ENCODE results near the gene CST1.
"Not testable (repeated sequence)": the region's sequence is repeated elsewhere in the genome, so short reads cannot be mapped to it uniquely, and the experiment has no call there.

The CST1 gene

DNA sequence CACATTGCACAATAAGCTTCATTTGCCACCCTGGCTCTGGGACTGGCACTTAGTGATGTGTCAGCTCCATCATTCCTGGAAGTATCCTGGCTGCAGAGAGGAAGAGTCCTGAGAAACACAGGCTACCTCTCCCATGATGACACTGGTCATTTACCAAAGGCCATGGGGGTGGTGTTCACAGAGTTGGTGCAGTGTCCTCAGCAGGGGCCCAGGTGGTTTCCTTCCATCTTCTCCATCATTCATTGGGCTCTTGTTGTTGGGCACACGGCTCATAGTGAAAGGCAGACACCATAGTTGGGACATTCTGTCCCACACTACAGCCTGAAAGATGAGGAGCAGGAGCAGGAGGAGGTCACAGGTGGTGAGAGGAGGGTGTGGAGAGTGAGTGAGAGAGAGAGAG is 15.8 kb upstream of the CST1 start:
- no peak overlapping the region for H3K27ac ChIP-seq
- POLR2A ChIA-PET (ENCODE audit: low non-redundant PET), result no interaction called here
- CTCF ChIA-PET, result no interaction called here
- TF ChIP-seq, protein P1, sequence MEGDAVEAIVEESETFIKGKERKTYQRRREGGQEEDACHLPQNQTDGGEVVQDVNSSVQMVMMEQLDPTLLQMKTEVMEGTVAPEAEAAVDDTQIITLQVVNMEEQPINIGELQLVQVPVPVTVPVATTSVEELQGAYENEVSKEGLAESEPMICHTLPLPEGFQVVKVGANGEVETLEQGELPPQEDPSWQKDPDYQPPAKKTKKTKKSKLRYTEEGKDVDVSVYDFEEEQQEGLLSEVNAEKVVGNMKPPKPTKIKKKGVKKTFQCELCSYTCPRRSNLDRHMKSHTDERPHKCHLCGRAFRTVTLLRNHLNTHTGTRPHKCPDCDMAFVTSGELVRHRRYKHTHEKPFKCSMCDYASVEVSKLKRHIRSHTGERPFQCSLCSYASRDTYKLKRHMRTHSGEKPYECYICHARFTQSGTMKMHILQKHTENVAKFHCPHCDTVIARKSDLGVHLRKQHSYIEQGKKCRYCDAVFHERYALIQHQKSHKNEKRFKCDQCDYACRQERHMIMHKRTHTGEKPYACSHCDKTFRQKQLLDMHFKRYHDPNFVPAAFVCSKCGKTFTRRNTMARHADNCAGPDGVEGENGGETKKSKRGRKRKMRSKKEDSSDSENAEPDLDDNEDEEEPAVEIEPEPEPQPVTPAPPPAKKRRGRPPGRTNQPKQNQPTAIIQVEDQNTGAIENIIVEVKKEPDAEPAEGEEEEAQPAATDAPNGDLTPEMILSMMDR (conservative IDR thresholded peaks at IDR 0.05; ENCODE audit: low read depth), result no peak
- no peak for DNase-seq (ENCODE audit: low spot score)

DNA sequence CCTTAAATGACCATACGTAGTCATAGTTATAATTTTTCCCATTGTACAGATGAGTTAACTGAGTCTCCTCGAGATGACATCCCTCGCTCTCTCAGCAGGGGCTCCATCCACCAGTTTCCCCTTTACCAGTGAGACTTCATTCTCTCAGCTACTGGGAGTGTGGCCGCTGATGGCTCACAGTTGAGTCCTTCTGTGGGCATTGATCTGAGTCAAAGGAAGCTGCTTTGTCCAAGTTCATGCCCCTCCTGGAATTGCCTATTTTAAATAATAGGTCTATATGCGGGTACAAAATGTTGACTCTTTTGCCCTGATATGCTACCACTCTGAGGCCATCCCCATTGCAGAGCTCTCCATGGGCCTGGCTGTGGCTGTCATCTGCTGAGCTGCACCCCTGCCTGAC is 14.8 kb upstream of the CST1 start:
- POLR2A ChIA-PET (ENCODE audit: low non-redundant PET), result no interaction called here
- TF ChIP-seq, protein P1 (conservative IDR thresholded peaks at IDR 0.05; ENCODE audit: low read depth), result no peak

DNA sequence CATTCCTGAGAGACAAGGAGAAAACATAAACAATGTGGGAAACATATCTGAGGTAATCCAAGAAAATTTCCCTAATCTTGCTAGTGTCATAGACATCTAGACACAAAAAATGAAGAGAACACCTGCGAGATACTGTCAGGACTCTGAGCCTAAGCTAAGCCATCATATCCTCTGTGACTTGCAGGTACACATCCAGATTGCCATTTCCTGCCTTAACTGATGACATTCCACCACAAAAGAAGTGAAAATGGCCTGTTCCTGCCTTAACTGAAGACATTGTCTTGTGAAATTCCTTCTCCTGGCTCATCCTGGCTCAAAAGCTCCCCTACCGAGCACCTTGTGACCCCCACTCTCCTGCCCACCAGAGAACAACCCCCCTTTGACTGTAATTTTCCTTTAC is 13.9 kb upstream of the CST1 start:
- DNase-seq (ENCODE audit: low spot score); H3K27ac ChIP-seq; POLR2A ChIA-PET (ENCODE audit: low non-redundant PET): not testable (repeated sequence)
- CTCF ChIA-PET, result interaction anchor here (0.6 kb wide), 1 partner anchor 34 kb away, joined by 3 read pairs; no protein-coding TSS in a partner anchor

More for the DNA sequence above, 14.8 kb upstream of the CST1 start:
- CTCF ChIA-PET, result interaction anchor here (0.7 kb wide), 1 partner anchor 15 kb away, joined by 3 read pairs; the partner anchor contains the start of gene CST1
- DNase-seq (ENCODE audit: low spot score), result no peak
- H3K27ac ChIP-seq, result no peak overlapping the region

DNA sequence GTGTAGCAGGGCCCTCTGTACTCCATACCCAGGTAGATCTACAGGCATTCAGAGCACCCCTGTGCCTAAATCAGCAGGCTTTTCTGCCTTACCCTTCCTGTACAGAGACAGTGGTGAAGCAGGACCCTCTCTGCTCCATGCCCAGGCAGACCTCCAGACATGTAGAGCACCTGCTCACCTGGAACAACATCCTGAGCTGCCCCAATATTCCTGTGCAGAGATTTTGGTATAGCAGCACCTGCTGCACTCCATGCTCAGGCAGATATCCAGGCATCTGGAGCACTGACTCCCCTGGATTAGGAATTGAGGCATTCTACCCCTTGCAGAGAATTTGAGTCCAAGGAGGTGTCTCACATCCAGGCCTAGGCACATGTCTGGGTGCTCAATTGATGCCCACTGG is 12.6 kb upstream of the CST1 start:
- POLR2A ChIA-PET (ENCODE audit: low non-redundant PET), result no interaction called here
- CTCF ChIA-PET, result interaction anchor here (0.6 kb wide), 1 partner anchor 70 kb away, joined by 3 read pairs; no protein-coding TSS in a partner anchor
- H3K27ac ChIP-seq, result no peak overlapping the region
- no peak for DNase-seq (ENCODE audit: low spot score)
- TF ChIP-seq, protein P1 (conservative IDR thresholded peaks at IDR 0.05; ENCODE audit: low read depth), result no peak

DNA sequence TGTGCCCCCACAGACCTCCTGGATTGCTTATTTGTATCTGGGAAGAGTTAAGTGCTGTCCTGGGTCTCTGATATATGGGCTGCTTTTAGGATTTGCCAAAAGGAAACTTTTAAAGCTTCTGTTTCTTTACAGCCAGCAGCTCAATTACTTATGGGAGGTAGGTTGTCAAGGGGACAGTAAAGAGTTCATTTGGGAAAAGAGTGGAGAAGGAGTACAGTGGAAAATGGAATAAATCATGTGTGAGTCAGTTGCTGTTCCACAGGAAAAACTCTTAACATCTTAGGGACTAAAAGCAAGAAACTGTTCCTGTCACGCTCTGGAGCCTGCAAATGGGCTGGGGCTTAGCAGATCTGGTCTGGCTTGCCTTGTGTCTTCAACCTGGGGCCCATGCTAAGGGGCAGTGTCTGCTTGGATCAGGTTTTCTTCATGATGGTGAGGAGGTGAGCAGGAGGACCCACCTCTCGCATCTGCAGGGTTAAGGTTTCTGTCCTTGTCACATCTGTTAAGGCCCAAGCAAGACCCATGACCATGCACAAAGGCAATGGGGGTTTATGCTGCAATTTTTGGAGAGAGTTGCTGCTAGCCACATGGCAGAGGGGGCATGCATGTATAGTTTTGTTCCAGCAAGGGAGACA is 8.7 kb upstream of the CST1 start:
- TF ChIP-seq, protein P1 (conservative IDR thresholded peaks at IDR 0.05; ENCODE audit: low read depth), result no peak
- POLR2A ChIA-PET (ENCODE audit: low non-redundant PET), result no interaction called here

DNA sequence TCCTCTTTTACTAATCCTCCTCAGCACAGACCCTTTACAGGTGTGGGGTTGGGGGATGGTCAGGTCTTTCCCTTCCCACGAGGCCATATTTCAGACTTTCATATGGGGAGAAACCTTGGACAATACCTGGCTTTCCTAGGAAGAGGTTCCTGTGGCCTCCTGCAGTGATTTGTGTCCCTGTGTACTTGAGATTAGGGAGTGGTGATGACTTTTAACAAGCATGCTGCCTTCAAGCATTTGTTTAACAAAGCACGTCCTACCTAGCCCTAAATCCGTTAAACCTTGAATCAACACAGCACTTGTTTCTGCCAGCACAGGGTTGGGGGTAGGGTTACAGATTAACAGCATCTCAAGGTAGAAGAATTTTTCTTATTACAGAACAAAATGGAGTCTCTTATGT is 6.1 kb upstream of the CST1 start:
- POLR2A ChIA-PET (ENCODE audit: low non-redundant PET); DNase-seq (ENCODE audit: low spot score); CTCF ChIA-PET; H3K27ac ChIP-seq: not testable (repeated sequence)

More for the DNA sequence above, 8.7 kb upstream of the CST1 start:
- H3K27ac ChIP-seq, result no peak overlapping the region
- DNase-seq (ENCODE audit: low spot score), result no peak
- CTCF ChIA-PET, result no interaction called here

DNA sequence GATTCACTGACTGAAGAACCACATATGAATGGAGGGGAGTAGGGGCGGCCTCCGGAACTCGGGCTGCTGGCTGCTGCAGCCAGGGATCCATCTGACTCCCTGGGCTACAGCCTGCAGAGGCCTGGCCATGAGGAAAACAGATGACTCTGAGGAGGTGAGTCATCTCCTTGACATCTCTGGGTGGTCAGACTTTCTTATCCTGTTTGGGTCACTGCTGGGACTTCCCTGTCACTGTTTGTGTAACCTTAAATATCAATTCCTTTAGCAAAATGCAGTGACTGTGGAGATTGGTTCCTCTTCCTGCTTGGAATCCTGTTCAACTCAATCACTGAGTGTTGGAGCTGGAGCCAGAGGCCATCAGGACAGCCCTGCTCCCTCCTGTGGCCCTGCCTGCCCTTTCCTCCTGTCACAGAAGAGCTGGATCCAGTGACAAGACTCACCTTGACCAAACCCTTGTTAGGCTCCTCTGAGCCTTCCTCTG is 4.4 kb upstream of the CST1 start:
- POLR2A ChIA-PET (ENCODE audit: low non-redundant PET); CTCF ChIA-PET; H3K27ac ChIP-seq; DNase-seq (ENCODE audit: low spot score): not testable (repeated sequence)

DNA sequence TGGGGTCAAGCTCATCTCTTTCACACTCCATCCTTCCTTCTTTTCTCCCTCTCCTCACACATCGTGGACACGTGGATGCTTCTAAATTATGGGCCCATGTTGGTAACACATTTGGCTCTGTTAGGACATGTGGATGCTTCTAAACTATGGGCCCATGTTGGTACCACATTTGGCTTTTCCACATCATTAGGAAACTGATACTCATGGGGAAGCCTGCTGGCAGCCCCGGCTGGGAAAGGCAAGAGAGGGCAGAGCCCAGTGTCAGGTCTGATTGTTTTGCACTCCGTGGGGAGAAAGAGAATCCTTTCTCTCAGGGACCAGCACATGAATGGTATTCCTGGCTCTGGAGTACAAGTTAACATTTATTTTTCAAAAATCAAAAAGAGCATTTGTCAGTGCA is 4.0 kb upstream of the CST1 start:
- ChIA-PET POLR2A (ENCODE audit: low non-redundant PET) (no interaction called here), CTCF (no interaction called here)
- TF ChIP-seq, protein P1 (conservative IDR thresholded peaks at IDR 0.05; ENCODE audit: low read depth), result no peak
- DNase-seq (ENCODE audit: low spot score), result no peak
- no peak overlapping the region for H3K27ac ChIP-seq
